ENCODE data around the gene THSD7A. TPM values are rescaled to one million over a fixed set of nuclear protein-coding genes. Genes with fewer than 3 reads are reported as not detected.

THSD7A gene
- total and polyA plus RNA-seq, 2 donors from 2014 or later, result 5.1 to 24.3 TPM

DNA sequence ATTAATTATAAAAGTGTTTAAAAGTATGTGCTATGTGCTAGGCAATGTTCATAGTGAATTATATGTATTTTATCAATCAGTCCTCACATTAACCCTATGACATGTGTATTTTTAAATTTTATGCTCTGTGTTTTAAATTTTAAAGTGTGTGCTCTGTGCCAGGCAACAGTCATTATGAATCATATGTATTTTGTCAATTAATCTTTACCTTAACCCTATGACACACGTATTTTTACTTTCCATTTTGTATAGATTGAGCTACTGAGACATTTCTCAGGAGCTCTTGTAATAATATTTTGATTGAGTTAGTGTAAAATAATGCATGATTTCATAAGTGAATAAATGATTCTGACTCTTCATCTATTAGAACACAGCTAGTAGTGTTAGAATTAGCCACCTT is 117.8 kb downstream of the THSD7A start:
- no peak for FAIRE-seq
- no peak for DNase-seq
- H3K36me3 ChIP-seq (ENCODE audit: control insufficient read depth in 2 of 3, insufficient read depth in 3 of 3, low read length in 3 of 3), result no peaks in the 10 kb centered on the region
- H3K27me3 ChIP-seq (ENCODE audit: control insufficient read depth, insufficient read depth, low read length), result no peaks in the 10 kb centered on the region
- no peaks in the 10 kb centered on the region for H3K9me3 ChIP-seq (ENCODE audit: control insufficient read depth in 2 of 3, insufficient read depth in 1 of 3, low read length in 3 of 3)
- H3K9ac ChIP-seq (ENCODE audit: low read length in 3 of 3), result no peak overlapping the region
- intact Hi-C loops (cut with DNase I), result no loop called here
- TF ChIP-seq, protein P1, sequence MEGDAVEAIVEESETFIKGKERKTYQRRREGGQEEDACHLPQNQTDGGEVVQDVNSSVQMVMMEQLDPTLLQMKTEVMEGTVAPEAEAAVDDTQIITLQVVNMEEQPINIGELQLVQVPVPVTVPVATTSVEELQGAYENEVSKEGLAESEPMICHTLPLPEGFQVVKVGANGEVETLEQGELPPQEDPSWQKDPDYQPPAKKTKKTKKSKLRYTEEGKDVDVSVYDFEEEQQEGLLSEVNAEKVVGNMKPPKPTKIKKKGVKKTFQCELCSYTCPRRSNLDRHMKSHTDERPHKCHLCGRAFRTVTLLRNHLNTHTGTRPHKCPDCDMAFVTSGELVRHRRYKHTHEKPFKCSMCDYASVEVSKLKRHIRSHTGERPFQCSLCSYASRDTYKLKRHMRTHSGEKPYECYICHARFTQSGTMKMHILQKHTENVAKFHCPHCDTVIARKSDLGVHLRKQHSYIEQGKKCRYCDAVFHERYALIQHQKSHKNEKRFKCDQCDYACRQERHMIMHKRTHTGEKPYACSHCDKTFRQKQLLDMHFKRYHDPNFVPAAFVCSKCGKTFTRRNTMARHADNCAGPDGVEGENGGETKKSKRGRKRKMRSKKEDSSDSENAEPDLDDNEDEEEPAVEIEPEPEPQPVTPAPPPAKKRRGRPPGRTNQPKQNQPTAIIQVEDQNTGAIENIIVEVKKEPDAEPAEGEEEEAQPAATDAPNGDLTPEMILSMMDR (IDR thresholded peaks at IDR 0.05; ENCODE audit: borderline replicate concordance, extremely low read depth, insufficient read depth), result no peak
- H3K4me3 ChIP-seq (ENCODE audit: low read length in 3 of 3), result no peak overlapping the region
- H3K27ac ChIP-seq (ENCODE audit: low read depth in 2 of 2, low read length in 2 of 2), result no peak overlapping the region
- H3K4me1 ChIP-seq (ENCODE audit: control insufficient read depth in 2 of 3, insufficient read depth in 2 of 3, low read depth in 1 of 3, low read length in 3 of 3), result peaks cover 0 to 5% (median 5%) of the 10 kb centered on the region in 3 donors

DNA sequence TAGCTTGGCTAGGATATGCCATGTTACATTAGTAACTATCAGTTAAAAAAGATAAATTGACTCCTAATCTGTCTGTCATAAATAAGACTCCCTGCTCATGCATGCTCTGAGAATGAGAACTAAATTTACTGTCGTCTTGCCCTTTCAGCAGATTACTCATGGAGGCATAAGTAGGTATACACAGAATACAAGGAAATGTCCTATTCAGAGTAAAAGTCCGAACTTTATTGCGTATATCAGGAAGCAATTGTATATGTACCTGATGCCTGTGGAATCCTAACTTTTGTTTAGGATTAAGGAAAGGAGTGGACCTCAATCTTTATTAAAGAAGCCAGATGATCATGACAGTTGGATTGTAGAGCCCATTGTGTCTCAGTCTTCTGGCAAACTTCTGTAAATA is 118.6 kb downstream of the THSD7A start:
- TF ChIP-seq, protein P1 (IDR thresholded peaks at IDR 0.05; ENCODE audit: borderline replicate concordance, extremely low read depth, insufficient read depth), result no peak
- H3K9ac ChIP-seq (ENCODE audit: low read length in 3 of 3), result no peak overlapping the region
- H3K27ac ChIP-seq (ENCODE audit: low read depth in 2 of 2, low read length in 2 of 2), result no peak overlapping the region
- DNase-seq, result no peak
- H3K4me3 ChIP-seq (ENCODE audit: low read length in 3 of 3), result no peak overlapping the region
- intact Hi-C loops (cut with DNase I), result no loop called here
- H3K36me3 ChIP-seq (ENCODE audit: control insufficient read depth in 2 of 3, insufficient read depth in 3 of 3, low read length in 3 of 3), result no peaks in the 10 kb centered on the region
- no peak for FAIRE-seq
- H3K4me1 ChIP-seq (ENCODE audit: control insufficient read depth in 2 of 3, insufficient read depth in 2 of 3, low read depth in 1 of 3, low read length in 3 of 3), result peaks cover 0 to 5% (median 5%) of the 10 kb centered on the region in 3 donors
- H3K27me3 ChIP-seq (ENCODE audit: control insufficient read depth, insufficient read depth, low read length), result no peaks in the 10 kb centered on the region
- no peaks in the 10 kb centered on the region for H3K9me3 ChIP-seq (ENCODE audit: control insufficient read depth in 2 of 3, insufficient read depth in 1 of 3, low read length in 3 of 3)

DNA sequence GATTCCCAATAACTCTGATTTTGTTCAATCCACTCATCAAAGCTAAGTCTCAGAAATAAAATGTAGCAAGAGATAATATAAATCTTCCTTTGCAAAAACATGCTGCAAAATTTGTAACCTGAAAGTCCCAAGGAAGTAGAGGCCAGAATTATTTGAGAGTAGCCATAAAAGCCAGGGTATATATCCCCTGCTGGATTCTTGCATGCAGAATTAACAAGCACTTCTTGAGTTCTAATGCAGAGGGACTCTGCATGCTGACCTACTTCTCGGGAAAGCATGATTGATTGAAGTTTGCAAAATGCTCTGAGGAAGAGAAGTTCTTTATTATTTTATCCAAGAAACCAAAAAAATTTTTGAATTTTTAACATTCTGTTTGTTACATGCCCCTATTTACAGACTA is 121.6 kb downstream of the THSD7A start:
- intact Hi-C loops (cut with DNase I), result no loop called here
- Histone ChIP-seq H3K27me3 (ENCODE audit: control insufficient read depth, insufficient read depth, low read length) (no peaks in the 10 kb centered on the region), H3K4me1 (ENCODE audit: control insufficient read depth in 2 of 3, insufficient read depth in 2 of 3, low read depth in 1 of 3, low read length in 3 of 3) (peaks cover 0 to 12% (median 3%) of the 10 kb centered on the region in 3 donors), H3K9me3 (ENCODE audit: control insufficient read depth in 2 of 3, insufficient read depth in 1 of 3, low read length in 3 of 3) (no peaks in the 10 kb centered on the region), H3K4me3 (ENCODE audit: low read length in 3 of 3) (no peak overlapping the region), H3K9ac (ENCODE audit: low read length in 3 of 3) (no peak overlapping the region), H3K27ac (ENCODE audit: low read depth in 2 of 2, low read length in 2 of 2) (no peak overlapping the region), H3K36me3 (ENCODE audit: control insufficient read depth in 2 of 3, insufficient read depth in 3 of 3, low read length in 3 of 3) (no peaks in the 10 kb centered on the region)
- DNase-seq (no peak), FAIRE-seq (no peak)
- TF ChIP-seq, protein P1 (IDR thresholded peaks at IDR 0.05; ENCODE audit: borderline replicate concordance, extremely low read depth, insufficient read depth), result no peak

DNA sequence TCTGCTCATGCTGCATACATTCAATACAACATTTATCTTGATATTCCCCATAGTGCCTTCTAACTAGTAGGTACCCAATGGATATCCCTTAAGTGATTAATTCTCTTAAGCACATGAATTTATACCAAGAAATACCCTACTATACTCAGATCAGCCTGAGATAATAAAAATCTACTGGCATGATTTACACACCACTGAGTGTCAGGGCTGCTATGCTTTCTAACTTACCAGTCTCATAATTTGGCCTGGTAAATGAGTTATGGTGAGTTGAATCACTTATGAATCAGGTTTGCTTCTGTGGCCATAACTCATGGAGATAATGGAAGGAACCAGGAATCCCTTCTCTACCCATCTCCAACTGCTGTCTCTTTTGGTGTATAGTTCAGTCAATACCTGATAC is 122.8 kb downstream of the THSD7A start:
- Histone ChIP-seq H3K36me3 (ENCODE audit: control insufficient read depth in 2 of 3, insufficient read depth in 3 of 3, low read length in 3 of 3) (no peaks in the 10 kb centered on the region), H3K4me1 (ENCODE audit: control insufficient read depth in 2 of 3, insufficient read depth in 2 of 3, low read depth in 1 of 3, low read length in 3 of 3) (peaks cover 0 to 12% (median 3%) of the 10 kb centered on the region in 3 donors), H3K9me3 (ENCODE audit: control insufficient read depth in 2 of 3, insufficient read depth in 1 of 3, low read length in 3 of 3) (no peaks in the 10 kb centered on the region), H3K4me3 (ENCODE audit: low read length in 3 of 3) (no peak overlapping the region), H3K9ac (ENCODE audit: low read length in 3 of 3) (no peak overlapping the region), H3K27me3 (ENCODE audit: control insufficient read depth, insufficient read depth, low read length) (no peaks in the 10 kb centered on the region), H3K27ac (ENCODE audit: low read depth in 2 of 2, low read length in 2 of 2) (no peak overlapping the region)
- TF ChIP-seq, protein P1 (IDR thresholded peaks at IDR 0.05; ENCODE audit: borderline replicate concordance, extremely low read depth, insufficient read depth), result no peak
- no peak for DNase-seq
- no peak for FAIRE-seq
- intact Hi-C loops (cut with DNase I), result no loop called here
